ENCODE results near the gene TMEM233. TPM values are rescaled to one million over a fixed set of nuclear protein-coding genes. Genes with fewer than 3 reads are reported as not detected.

TMEM233 gene
- total RNA-seq, 2 donors from 2014 or later: not detected

DNA sequence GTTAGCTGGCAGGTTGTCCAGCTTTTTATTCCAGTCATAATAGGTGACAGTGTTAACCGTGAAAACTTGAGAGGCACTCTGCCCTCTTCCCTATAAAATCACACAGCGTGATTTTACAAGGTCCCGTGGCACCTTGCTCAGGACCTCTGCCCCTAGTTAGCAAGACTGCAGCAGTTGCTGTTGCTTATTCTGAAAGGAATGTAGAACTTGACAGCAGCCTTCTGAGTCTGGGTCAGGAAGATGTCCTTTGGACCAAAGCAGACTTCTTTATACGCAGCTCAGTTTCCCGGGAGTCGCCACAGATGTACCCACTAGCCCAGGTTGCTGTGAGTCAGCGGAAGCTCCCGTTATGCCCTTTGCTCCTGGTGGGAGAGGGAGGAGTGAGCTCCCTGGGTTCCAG, 87.5 kb downstream of the TMEM233 start:
- peaks cover 18% of the 10 kb centered on the region for H3K4me1 Mint-ChIP-seq
- peaks cover 68% of the 10 kb centered on the region for H3K36me3 Mint-ChIP-seq (ENCODE audit: low read depth)
- Histone ChIP-seq H3K9ac (ENCODE audit: extremely low read depth, low read length, poor library complexity, severe bottlenecking) (no peak overlapping the region), H3K4me1 (ENCODE audit: control insufficient read depth, insufficient read depth, low read length) (no peaks in the 10 kb centered on the region), H3K9me3 (ENCODE audit: control insufficient read depth, low read length) (no peaks in the 10 kb centered on the region), H3K27me3 (ENCODE audit: control insufficient read depth, insufficient read depth, low read length, poor library complexity, severe bottlenecking) (no peaks in the 10 kb centered on the region), H3K4me3 (ENCODE audit: low read length) (no peak overlapping the region), H3K27ac (ENCODE audit: low read depth, low read length) (no peak overlapping the region), H3K36me3 (ENCODE audit: control insufficient read depth, insufficient read depth, low read length) (peaks cover 76% of the 10 kb centered on the region)
- DNase-seq: no peak
- no peaks in the 10 kb centered on the region for H3K27me3 Mint-ChIP-seq (ENCODE audit: insufficient read depth)
- H3K27ac Mint-ChIP-seq: no peak overlapping the region
- no peak overlapping the region for H3K4me3 Mint-ChIP-seq
- no peak for TF ChIP-seq CTCF (conservative IDR thresholded peaks at IDR 0.05)
- no peaks in the 10 kb centered on the region for H3K9me3 Mint-ChIP-seq
- 95 to 100% methylated on average over 2 to 8 of the region's 8 CpGs for WGBS, 2 experiments (ENCODE audit: insufficient coverage in 1 of 2, insufficient read length in 1 of 2)

GRCh38 chr12:119681728-119682638, 88.4 kb downstream of the TMEM233 start:
- no peak for DNase-seq
- 95 to 96% methylated on average over 8 to 9 of the region's 9 CpGs for WGBS, 2 experiments (ENCODE audit: insufficient coverage in 1 of 2, insufficient read length in 1 of 2)
- Mint-ChIP-seq H3K36me3 (ENCODE audit: low read depth) (peaks cover 67% of the 10 kb centered on the region), H3K4me1 (peaks cover 18% of the 10 kb centered on the region), H3K27ac (peak overlapping the region; percentile 12), H3K27me3 (ENCODE audit: insufficient read depth) (no peaks in the 10 kb centered on the region), H3K4me3 (no peak overlapping the region), H3K9me3 (no peaks in the 10 kb centered on the region)
- H3K9me3 ChIP-seq (ENCODE audit: control insufficient read depth, low read length): no peaks in the 10 kb centered on the region
- H3K4me1 ChIP-seq (ENCODE audit: control insufficient read depth, insufficient read depth, low read length): no peaks in the 10 kb centered on the region
- H3K27ac ChIP-seq (ENCODE audit: low read depth, low read length): no peak overlapping the region
- peaks cover 75% of the 10 kb centered on the region for H3K36me3 ChIP-seq (ENCODE audit: control insufficient read depth, insufficient read depth, low read length)
- H3K4me3 ChIP-seq (ENCODE audit: low read length): no peak overlapping the region
- no peak overlapping the region for H3K9ac ChIP-seq (ENCODE audit: extremely low read depth, low read length, poor library complexity, severe bottlenecking)
- H3K27me3 ChIP-seq (ENCODE audit: control insufficient read depth, insufficient read depth, low read length, poor library complexity, severe bottlenecking): no peaks in the 10 kb centered on the region
- no peak for TF ChIP-seq CTCF (conservative IDR thresholded peaks at IDR 0.05)

- Mint-ChIP-seq H3K27me3 (ENCODE audit: insufficient read depth) (no peaks in the 10 kb centered on the region), H3K4me1 (peaks cover 18% of the 10 kb centered on the region), H3K36me3 (ENCODE audit: low read depth) (peaks cover 67% of the 10 kb centered on the region), H3K9me3 (no peaks in the 10 kb centered on the region), H3K27ac (no peak overlapping the region), H3K4me3 (no peak overlapping the region)
- DNase-seq: no peak
- no peaks in the 10 kb centered on the region for H3K9me3 ChIP-seq (ENCODE audit: control insufficient read depth, low read length)
- 89 to 92% methylated on average over 2 to 3 of the region's 3 CpGs for WGBS, 2 experiments (ENCODE audit: insufficient coverage in 1 of 2, insufficient read length in 1 of 2)
- TF ChIP-seq CTCF (conservative IDR thresholded peaks at IDR 0.05): no peak
- peaks cover 70% of the 10 kb centered on the region for H3K36me3 ChIP-seq (ENCODE audit: control insufficient read depth, insufficient read depth, low read length)
- no peak overlapping the region for H3K27ac ChIP-seq (ENCODE audit: low read depth, low read length)
- H3K9ac ChIP-seq (ENCODE audit: extremely low read depth, low read length, poor library complexity, severe bottlenecking): no peak overlapping the region
- H3K4me1 ChIP-seq (ENCODE audit: control insufficient read depth, insufficient read depth, low read length): no peaks in the 10 kb centered on the region
- H3K4me3 ChIP-seq (ENCODE audit: low read length): no peak overlapping the region
- H3K27me3 ChIP-seq (ENCODE audit: control insufficient read depth, insufficient read depth, low read length, poor library complexity, severe bottlenecking): no peaks in the 10 kb centered on the region
Measured at GRCh38 chr12:119682639-119683252, 89.2 kb downstream of the TMEM233 start.

Data from endodermal cell (in vitro differentiated cells).